GM15510 (cell line): ENCODE data around the gene MT3.

Source experiments
- POLR2A ChIP-seq: IDR thresholded peaks from 3 replicates; pipeline ENCODE4 v1.6.1; 2011; ENCODE audit warnings: borderline replicate concordance; ENCODE audit not compliant: insufficient read length; ENCODE audit errors: extremely low read depth

The MT3 gene

GRCh38 chr16:56601325-56601724 is 12.0 kb downstream of the MT3 start:
- no peak for TF ChIP-seq POLR2A

GRCh38 chr16:56603589-56603988 is 14.3 kb downstream of the MT3 start:
- TF ChIP-seq POLR2A, result no peak

DNA sequence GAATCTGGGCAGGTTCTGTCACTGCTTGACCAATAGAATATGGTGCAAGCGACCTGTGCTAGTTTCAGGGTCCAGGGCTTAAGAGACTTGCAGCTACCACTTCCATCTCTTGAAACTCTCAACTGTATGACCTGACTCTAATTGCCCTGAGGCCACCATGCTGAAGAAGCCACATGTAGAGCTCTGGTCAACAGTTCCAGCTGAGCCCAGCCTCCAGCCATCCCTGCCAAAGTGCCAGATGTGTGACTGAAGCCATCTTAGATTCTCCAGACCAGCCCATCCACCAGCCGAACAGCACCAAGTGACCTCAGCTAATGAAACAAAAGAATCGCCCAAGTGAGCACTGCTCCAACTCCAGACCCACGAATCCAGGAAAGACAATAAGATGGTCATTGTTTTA is 15.6 kb downstream of the MT3 start:
- no peak for TF ChIP-seq POLR2A

GRCh38 chr16:56605475-56605874 is 16.1 kb downstream of the MT3 start:
- TF ChIP-seq POLR2A, result no peak

DNA sequence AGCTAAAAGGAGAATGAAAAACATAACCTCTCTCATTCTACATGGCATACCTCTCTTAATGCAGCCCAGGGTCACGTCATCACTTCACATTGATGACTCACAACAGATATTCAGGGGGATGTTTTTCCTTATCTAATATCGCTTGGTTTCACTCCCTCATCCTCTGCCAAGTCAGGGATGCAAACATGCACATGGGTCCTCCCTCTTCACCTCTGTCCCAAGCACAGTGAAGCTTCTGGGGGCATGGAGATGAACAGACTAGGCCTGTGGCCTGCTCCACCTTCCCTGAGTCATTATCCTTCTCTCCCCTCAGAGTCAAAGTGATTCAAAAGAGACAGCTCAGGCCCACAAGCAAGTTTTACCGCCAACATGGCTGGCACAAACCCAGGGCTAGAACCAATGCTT is 16.7 kb downstream of the MT3 start:
- TF ChIP-seq POLR2A, result no peak

GRCh38 chr16:56606476-56607108 is 17.3 kb downstream of the MT3 start:
- no peak for TF ChIP-seq POLR2A

DNA sequence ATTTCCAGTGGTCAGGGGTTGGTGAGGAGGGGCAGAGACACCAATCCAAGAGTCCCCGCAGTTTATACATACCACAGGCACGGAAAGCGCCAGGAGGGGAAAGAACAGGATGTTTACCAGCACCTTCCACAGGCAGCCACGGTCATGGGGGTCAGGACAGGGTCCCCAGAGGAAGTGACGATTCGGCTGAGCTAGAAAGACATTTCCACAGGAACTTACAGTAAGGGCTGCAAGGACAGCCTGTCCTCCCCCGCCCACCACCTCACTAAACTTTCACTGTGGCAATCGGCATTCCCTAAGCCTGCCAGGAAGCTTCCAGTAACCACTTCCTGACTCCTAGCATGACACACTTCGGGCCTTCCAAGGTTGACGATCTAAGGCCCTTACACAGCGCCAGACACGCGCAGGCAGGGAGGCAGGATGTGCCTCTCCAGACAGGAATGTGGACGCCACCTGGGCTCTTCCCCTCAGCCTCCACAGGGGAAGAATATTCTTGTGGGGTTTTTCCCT is 17.8 kb downstream of the MT3 start:
- TF ChIP-seq POLR2A, result no peak

DNA sequence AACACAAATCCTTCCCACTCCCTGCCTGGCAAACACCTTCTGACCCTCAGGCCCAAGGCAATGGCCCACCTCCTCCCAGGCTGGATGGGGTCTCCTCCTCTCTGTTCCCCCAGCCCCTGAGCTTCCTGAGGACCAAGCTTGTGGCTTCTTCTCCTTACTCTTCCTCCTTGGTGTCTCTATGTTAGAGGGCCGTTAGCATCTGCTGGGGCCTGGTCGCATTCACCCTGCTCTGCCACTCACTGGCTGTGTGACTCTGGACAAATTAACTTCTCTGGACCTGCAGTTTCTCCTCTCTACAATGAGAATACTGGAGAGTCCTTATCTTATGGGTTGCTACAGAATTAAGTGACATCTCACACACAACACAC is 18.3 kb downstream of the MT3 start:
- TF ChIP-seq POLR2A, result no peak

- TF ChIP-seq POLR2A, result peak; percentile 59
These were observed 18.9 kb downstream of the MT3 start, which contains the start of gene MT2A for GRCh38 chr16:56608043-56608875. Gene MT2A, plus strand, starts transcription at chr16:56608584. Its CDS starts 72 bp downstream, at chr16:56608656.

- no peak for TF ChIP-seq POLR2A
These were observed 19.6 kb downstream of the MT3 start for GRCh38 chr16:56608876-56609462.

DNA sequence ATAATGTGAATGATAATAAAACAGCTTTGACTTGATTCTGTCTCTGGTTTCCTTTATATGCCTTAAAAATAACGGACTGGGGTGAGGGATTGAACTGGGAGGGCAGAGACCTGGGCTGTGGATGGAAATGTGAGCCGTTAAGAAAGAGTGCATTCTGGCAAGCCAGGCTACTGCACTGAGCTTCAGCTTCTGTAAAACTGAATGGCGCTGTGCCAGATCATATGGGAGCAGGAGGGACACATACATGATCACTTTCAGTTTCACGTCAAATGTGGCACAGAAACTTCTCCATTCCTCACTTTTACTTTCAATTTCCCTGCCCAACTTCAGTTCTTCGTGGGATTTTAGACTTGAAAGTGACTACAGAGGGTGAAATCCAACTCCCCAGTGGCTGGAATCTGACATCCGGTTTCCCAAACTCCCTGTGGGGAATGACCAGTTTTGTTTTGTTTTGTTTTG is 20.2 kb downstream of the MT3 start:
- no peak for TF ChIP-seq POLR2A

GRCh38 chr16:56610017-56610608 is 20.8 kb downstream of the MT3 start:
- TF ChIP-seq POLR2A, result no peak

DNA sequence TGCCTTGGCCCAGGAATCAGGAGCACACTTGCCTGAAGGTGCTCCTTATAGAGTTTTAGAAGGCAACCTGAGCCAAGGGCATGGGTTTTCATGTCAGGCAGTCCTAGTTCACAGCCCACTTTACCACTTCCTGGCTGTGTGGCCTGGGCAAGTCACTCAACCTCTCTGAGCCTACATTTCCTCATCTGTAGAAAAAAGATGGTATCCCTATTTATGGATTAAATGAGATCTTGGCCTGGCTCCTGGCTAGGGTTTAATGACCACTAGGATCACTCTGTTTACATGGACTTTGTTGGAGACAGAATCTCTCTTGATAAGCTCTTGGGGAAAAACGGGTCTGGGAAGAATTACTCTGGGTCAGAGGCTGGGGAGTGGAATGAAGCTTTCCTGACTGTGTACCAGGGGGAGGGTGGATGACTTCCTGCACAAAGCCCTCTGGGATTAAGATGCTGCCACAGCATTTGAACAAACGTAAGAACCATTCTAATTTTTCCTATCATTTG is 21.3 kb downstream of the MT3 start:
- no peak for TF ChIP-seq POLR2A

- no peak for TF ChIP-seq POLR2A
These were observed 22.0 kb downstream of the MT3 start for GRCh38 chr16:56611281-56611833.
